Body of pancreas (tissue), 4 donors: ENCODE measurements around the gene TEX29.

Experiments
- POLR2A ChIP-seq, 3 donors: fragments of 450-650 bp; IDR thresholded peaks; one replicate each; pipeline ENCODE4 v1.6.1; 2016; ENCODE audit warnings: antibody characterized with exemption in 3 of 3, mild to moderate bottlenecking in 2 of 3
- TF ChIP-seq, protein P1 (sequence below), 7 experiments: fragments of 450-650 bp in 4 of 7; fragments of 200-600 bp in 3 of 7; sonication (generic) in 3 of 7; IDR thresholded peaks; one replicate each; pipeline ENCODE4 v1.5.1; 2016 to 2019; ENCODE audit warnings: antibody characterized with exemption in 7 of 7

DNA sequence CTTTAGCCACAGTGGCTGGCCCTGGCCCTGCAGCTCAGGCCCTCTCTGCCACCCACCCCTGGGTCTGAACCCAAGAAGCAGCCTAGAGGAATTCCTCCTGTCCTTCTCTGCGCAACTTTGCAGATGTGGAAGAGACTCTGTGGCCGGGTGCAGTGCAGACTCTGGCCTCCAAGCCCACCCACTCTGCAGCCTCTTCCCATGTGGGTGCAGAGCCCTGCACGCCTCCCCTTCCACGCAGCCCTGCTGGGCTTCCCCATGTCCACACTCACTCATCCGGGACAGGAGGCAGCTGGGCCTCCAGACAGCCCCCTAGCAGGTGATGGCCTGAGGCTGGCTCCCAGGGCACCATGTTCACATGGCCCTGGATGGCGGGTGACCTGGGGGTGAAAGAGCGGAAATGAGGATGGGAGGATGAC lies 2.5 kb downstream of the TEX29 start:
- TF ChIP-seq, protein P1, sequence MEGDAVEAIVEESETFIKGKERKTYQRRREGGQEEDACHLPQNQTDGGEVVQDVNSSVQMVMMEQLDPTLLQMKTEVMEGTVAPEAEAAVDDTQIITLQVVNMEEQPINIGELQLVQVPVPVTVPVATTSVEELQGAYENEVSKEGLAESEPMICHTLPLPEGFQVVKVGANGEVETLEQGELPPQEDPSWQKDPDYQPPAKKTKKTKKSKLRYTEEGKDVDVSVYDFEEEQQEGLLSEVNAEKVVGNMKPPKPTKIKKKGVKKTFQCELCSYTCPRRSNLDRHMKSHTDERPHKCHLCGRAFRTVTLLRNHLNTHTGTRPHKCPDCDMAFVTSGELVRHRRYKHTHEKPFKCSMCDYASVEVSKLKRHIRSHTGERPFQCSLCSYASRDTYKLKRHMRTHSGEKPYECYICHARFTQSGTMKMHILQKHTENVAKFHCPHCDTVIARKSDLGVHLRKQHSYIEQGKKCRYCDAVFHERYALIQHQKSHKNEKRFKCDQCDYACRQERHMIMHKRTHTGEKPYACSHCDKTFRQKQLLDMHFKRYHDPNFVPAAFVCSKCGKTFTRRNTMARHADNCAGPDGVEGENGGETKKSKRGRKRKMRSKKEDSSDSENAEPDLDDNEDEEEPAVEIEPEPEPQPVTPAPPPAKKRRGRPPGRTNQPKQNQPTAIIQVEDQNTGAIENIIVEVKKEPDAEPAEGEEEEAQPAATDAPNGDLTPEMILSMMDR (IDR thresholded peaks at IDR 0.05): no peak
- no peak for TF ChIP-seq POLR2A (IDR thresholded peaks at IDR 0.05)
